Esophagus mucosa (tissue), 1 donor: ENCODE results near the gene SCAMP5. TPM values are rescaled to one million over a fixed set of nuclear protein-coding genes. Genes with fewer than 3 reads are reported as not detected.
A peak's percentile ranks its signal among the peaks of the same experiment; 100 is the strongest.

ENCODE experiments used
- ATAC-seq: fragments of 200-7000 bp; cut with Tn5 transposase; one replicate; pipeline ENCODE4 v1.9.1; 2020
- total RNA-seq: library from RNA; stranded (reverse); gene quantifications from one replicate; pipeline ENCODE4 v1.2.4, GENCODE V29; 2023
- donor health status: DM: yes; HTN: yes; CAD: no.

Gene SCAMP5
- total RNA-seq, 1 donor from 2014 or later = 0.84 TPM

GRCh38 chr15:74977599-74977998, 17.8 kb upstream of the SCAMP5 start:
- ATAC-seq = no peak

GRCh38 chr15:74978077-74978476, 17.3 kb upstream of the SCAMP5 start:
- ATAC-seq = no peak

GRCh38 chr15:74978503-74978902, 16.9 kb upstream of the SCAMP5 start:
- ATAC-seq = no peak

GRCh38 chr15:74982183-74982582, 13.2 kb upstream of the SCAMP5 start:
- ATAC-seq = no peak

- ATAC-seq = no peak
Observed at GRCh38 chr15:74983725-74984231, 11.6 kb upstream of the SCAMP5 start.

- peak; percentile 64 for ATAC-seq
Observed at GRCh38 chr15:74988007-74988800, 7.2 kb upstream of the SCAMP5 start.

GRCh38 chr15:74989527-74989926, 5.8 kb upstream of the SCAMP5 start:
- no peak for ATAC-seq

- ATAC-seq = no peak
Observed at GRCh38 chr15:74992619-74993018, 2.7 kb upstream of the SCAMP5 start.

- no peak for ATAC-seq
Observed at GRCh38 chr15:74994236-74994635, 1.1 kb upstream of the SCAMP5 start.

- ATAC-seq = no peak
Observed at GRCh38 chr15:74994685-74995084, 678 bp upstream of the SCAMP5 start.

- peak; percentile 6 for ATAC-seq
Observed at GRCh38 chr15:74995779-74996765, 709 bp downstream of the SCAMP5 start.

- ATAC-seq = no peak
Observed at GRCh38 chr15:74997141-74997540, 1.8 kb downstream of the SCAMP5 start.

GRCh38 chr15:74997543-74997942, 2.2 kb downstream of the SCAMP5 start:
- ATAC-seq = no peak

GRCh38 chr15:75001310-75001709, 5.9 kb downstream of the SCAMP5 start:
- no peak for ATAC-seq

- no peak for ATAC-seq
Observed at GRCh38 chr15:75002398-75002797, 7.0 kb downstream of the SCAMP5 start.

GRCh38 chr15:75007216-75007615, 11.9 kb downstream of the SCAMP5 start:
- ATAC-seq = no peak

GRCh38 chr15:75008221-75008625, 12.9 kb downstream of the SCAMP5 start:
- ATAC-seq = no peak

- ATAC-seq = peak; percentile 62
Observed at GRCh38 chr15:75008629-75009326, 13.4 kb downstream of the SCAMP5 start.

GRCh38 chr15:75016431-75016830, 21.1 kb downstream of the SCAMP5 start:
- no peak for ATAC-seq

- ATAC-seq = no peak
Observed at GRCh38 chr15:75019916-75020315, 24.6 kb downstream of the SCAMP5 start.

GRCh38 chr15:75021341-75021740, 26.0 kb downstream of the SCAMP5 start:
- ATAC-seq = no peak

GRCh38 chr15:75022783-75023180, 27.4 kb downstream of the SCAMP5 start:
- no peak for ATAC-seq
